Measurements from ENCODE around the gene PCBP4.

PCBP4 gene

GRCh38 chr3:51937611-51938450 lies 29.4 kb downstream of the PCBP4 start:
- no peak overlapping the region for H3K4me2 ChIP-seq
- peaks cover 4% of the 10 kb centered on the region for H3K4me1 ChIP-seq (ENCODE audit: low read depth, poor library complexity, severe bottlenecking)
- no peaks in the 10 kb centered on the region for H3K27me3 ChIP-seq (ENCODE audit: insufficient read depth, low read depth)
- H3K4me3 ChIP-seq (IDR thresholded peaks at IDR 0.05; ENCODE audit: insufficient read depth, low read depth, low read length): no peak overlapping the region
- no peaks in the 10 kb centered on the region for H3K36me3 ChIP-seq (ENCODE audit: insufficient read depth)
- H3K27ac ChIP-seq: no peak overlapping the region
- H4K20me1 ChIP-seq (ENCODE audit: insufficient read depth): no peaks in the 10 kb centered on the region
- H3K9ac ChIP-seq: no peak overlapping the region
- peaks cover 23% of the 10 kb centered on the region for H3K79me2 ChIP-seq (ENCODE audit: insufficient read depth, low read depth)
- no peak for TF ChIP-seq CTCF (conservative IDR thresholded peaks at IDR 0.05; ENCODE audit: low read depth, low read length)
- H2AFZ ChIP-seq (ENCODE audit: low read depth): no peak overlapping the region

GRCh38 chr3:51937014-51937413 lies 30.2 kb downstream of the PCBP4 start:
- Histone ChIP-seq H3K9ac (no peak overlapping the region), H3K27ac (no peak overlapping the region), H3K4me3 (IDR thresholded peaks at IDR 0.05; ENCODE audit: insufficient read depth, low read depth, low read length) (no peak overlapping the region), H3K79me2 (ENCODE audit: insufficient read depth, low read depth) (peaks cover 23% of the 10 kb centered on the region), H4K20me1 (ENCODE audit: insufficient read depth) (no peaks in the 10 kb centered on the region), H3K36me3 (ENCODE audit: insufficient read depth) (no peaks in the 10 kb centered on the region), H3K4me2 (no peak overlapping the region), H3K27me3 (ENCODE audit: insufficient read depth, low read depth) (no peaks in the 10 kb centered on the region), H3K4me1 (ENCODE audit: low read depth, poor library complexity, severe bottlenecking) (peaks cover 4% of the 10 kb centered on the region), H2AFZ (ENCODE audit: low read depth) (no peak overlapping the region)
- no peak for TF ChIP-seq CTCF (conservative IDR thresholded peaks at IDR 0.05; ENCODE audit: low read depth, low read length)

- peaks cover 4% of the 10 kb centered on the region for H3K4me1 ChIP-seq (ENCODE audit: low read depth, poor library complexity, severe bottlenecking)
- no peak overlapping the region for H2AFZ ChIP-seq (ENCODE audit: low read depth)
- no peaks in the 10 kb centered on the region for H3K36me3 ChIP-seq (ENCODE audit: insufficient read depth)
- no peak overlapping the region for H3K4me2 ChIP-seq
- no peak for TF ChIP-seq CTCF (conservative IDR thresholded peaks at IDR 0.05; ENCODE audit: low read depth, low read length)
- H3K9ac ChIP-seq: no peak overlapping the region
- no peak overlapping the region for H3K4me3 ChIP-seq (IDR thresholded peaks at IDR 0.05; ENCODE audit: insufficient read depth, low read depth, low read length)
- H3K27ac ChIP-seq: no peak overlapping the region
- H3K27me3 ChIP-seq (ENCODE audit: insufficient read depth, low read depth): no peaks in the 10 kb centered on the region
- no peaks in the 10 kb centered on the region for H4K20me1 ChIP-seq (ENCODE audit: insufficient read depth)
- peaks cover 19% of the 10 kb centered on the region for H3K79me2 ChIP-seq (ENCODE audit: insufficient read depth, low read depth)
These were observed 31.1 kb downstream of the PCBP4 start for GRCh38 chr3:51935886-51936755.

GRCh38 chr3:51934991-51935885 lies 32.0 kb downstream of the PCBP4 start:
- Histone ChIP-seq H3K4me3 (IDR thresholded peaks at IDR 0.05; ENCODE audit: insufficient read depth, low read depth, low read length) (no peak overlapping the region), H3K9ac (no peak overlapping the region), H3K27ac (no peak overlapping the region), H4K20me1 (ENCODE audit: insufficient read depth) (no peaks in the 10 kb centered on the region), H3K36me3 (ENCODE audit: insufficient read depth) (no peaks in the 10 kb centered on the region), H3K4me1 (ENCODE audit: low read depth, poor library complexity, severe bottlenecking) (peaks cover 4% of the 10 kb centered on the region), H2AFZ (ENCODE audit: low read depth) (no peak overlapping the region), H3K4me2 (no peak overlapping the region), H3K27me3 (ENCODE audit: insufficient read depth, low read depth) (no peaks in the 10 kb centered on the region), H3K79me2 (ENCODE audit: insufficient read depth, low read depth) (peaks cover 11% of the 10 kb centered on the region; the same call in 1 of the 2 replicates)
- TF ChIP-seq CTCF (conservative IDR thresholded peaks at IDR 0.05; ENCODE audit: low read depth, low read length): no peak
